Naive thymus-derived CD4-positive, alpha-beta T cell (primary cell): ENCODE data around the gene DENND4A. TPM values are rescaled to one million over a fixed set of nuclear protein-coding genes. Genes with fewer than 3 reads are reported as not detected.

Source experiments
- ATAC-seq: fragments of 150-1000 bp; cut with Tn5 transposase; 2 replicates; pipeline ENCODE4 v1.10.0; 2021; ENCODE audit warnings: mild to moderate bottlenecking, moderate library complexity
- CTCF ChIA-PET: fragments of 350-600 bp; sonication (Branson Sonifier 250); formaldehyde crosslinking; loops from one replicate; lab custom pipeline; 2021; ENCODE audit warnings: antibody characterized with exemption; lab: Charles Lee
- POLR2A ChIA-PET: fragments of 350-600 bp; sonication (Branson Sonifier 250); formaldehyde crosslinking; loops from one replicate; lab custom pipeline; 2021; ENCODE audit warnings: antibody characterized with exemption, inconsistent platforms; lab: Charles Lee
- DNase-seq, 9 donors: peaks; one replicate each; pipeline versions ENCODE4 v3.0.0 to v3.0.0-alpha.2; 2020 to 2022; ENCODE audit warnings: mixed read lengths in 1 of 9
- H3K27ac ChIP-seq: one replicate; pipeline ENCODE4 v1.7.0; 2013; ENCODE audit warnings: mild to moderate bottlenecking, low read depth, low read length, moderate library complexity
- H3K27me3 ChIP-seq, 2 donors: one replicate each; pipeline ENCODE4 v1.7.0; 2013; ENCODE audit warnings: low read length in 2 of 2, mild to moderate bottlenecking in 2 of 2, moderate library complexity in 2 of 2; ENCODE audit not compliant: control insufficient read depth in 2 of 2, insufficient read depth in 2 of 2
- H3K36me3 ChIP-seq, 3 experiments: 1 replicate in 2 of 3; 2 replicates in 1 of 3; pipeline ENCODE4 v1.7.0; 2013; ENCODE audit warnings: low read length in 3 of 3, mild to moderate bottlenecking in 3 of 3, moderate library complexity in 1 of 3; ENCODE audit not compliant: insufficient read depth in 3 of 3, control insufficient read depth in 2 of 3
- H3K4me1 ChIP-seq, 2 donors: one replicate each; pipeline ENCODE4 v1.7.0; 2013; ENCODE audit warnings: low read length in 2 of 2, mild to moderate bottlenecking in 2 of 2, moderate library complexity in 1 of 2; ENCODE audit not compliant: control insufficient read depth in 2 of 2, insufficient read depth in 2 of 2
- H3K4me3 ChIP-seq: 2 replicates; pipeline ENCODE4 v1.7.0; 2013; ENCODE audit warnings: mild to moderate bottlenecking, low read length
- H3K9me3 ChIP-seq, 3 experiments: 1 replicate in 2 of 3; 2 replicates in 1 of 3; pipeline ENCODE4 v1.7.0; 2013; ENCODE audit warnings: low read length in 3 of 3; ENCODE audit not compliant: control insufficient read depth in 2 of 3
- H3K27ac Mint-ChIP-seq, 9 donors: one replicate each; pipeline ENCODE4 v1.8.0; 2020 to 2022; ENCODE audit warnings: mixed read lengths in 9 of 9, mild to moderate bottlenecking in 8 of 9, moderate library complexity in 5 of 9, inconsistent platforms in 2 of 9
- H3K27me3 Mint-ChIP-seq, 5 donors: one replicate each; pipeline ENCODE4 v1.8.0; 2021 to 2022; ENCODE audit warnings: mixed read lengths in 5 of 5, mild to moderate bottlenecking in 1 of 5
- H3K36me3 Mint-ChIP-seq, 5 donors: one replicate each; pipeline ENCODE4 v1.8.0; 2020 to 2022; ENCODE audit warnings: mixed read lengths in 5 of 5, mild to moderate bottlenecking in 3 of 5, inconsistent platforms in 1 of 5
- H3K4me1 Mint-ChIP-seq, 7 donors: one replicate each; pipeline ENCODE4 v1.8.0; 2020 to 2022; ENCODE audit warnings: mixed read lengths in 7 of 7, mild to moderate bottlenecking in 3 of 7, inconsistent platforms in 1 of 7
- H3K4me3 Mint-ChIP-seq, 10 donors: one replicate each; pipeline ENCODE4 v1.8.0; 2020 to 2022; ENCODE audit warnings: mild to moderate bottlenecking in 10 of 10, mixed read lengths in 10 of 10, moderate library complexity in 6 of 10, inconsistent platforms in 2 of 10
- H3K9me3 Mint-ChIP-seq, 11 donors: one replicate each; pipeline ENCODE4 v1.8.0; 2020 to 2022; ENCODE audit warnings: mixed read lengths in 11 of 11, mild to moderate bottlenecking in 4 of 11, inconsistent platforms in 1 of 11, moderate library complexity in 1 of 11
- intact Hi-C, 2 donors: fragments of 100-400 bp; cut with micrococcal nuclease; formaldehyde crosslinking; loops; one replicate each; pipeline ENCODE4 v1.15.1; 2023
- polyA plus RNA-seq, 2 donors: library from polyadenylated mRNA; unstranded; fragments of 300-500 nt; fragmentation: Illumina TruSeq; gene quantifications; one replicate each; pipeline ENCODE4 v1.2.3, GENCODE V29; 2021
- total RNA-seq, 6 experiments: library from RNA in 5 of 6; stranded (reverse) in 5 of 6; gene quantifications; 1 replicate in 5 of 6; 2 replicates in 1 of 6; pipeline ENCODE4 v1.2.3 and lab custom pipeline; 2021 to 2026

The DENND4A gene
- total and polyA plus RNA-seq, 7 experiments from 2014 or later = 14.1 to 67.9 (median 59.1) TPM

GRCh38 chr15:65631503-65631902, 160.6 kb downstream of the DENND4A start:
- H3K4me1 ChIP-seq = peaks cover 0 to 7% of the 10 kb centered on the region in 2 donors
- H3K27ac ChIP-seq = no peak overlapping the region
- H3K4me3 ChIP-seq = peak overlapping the region; percentile 14
- H3K27me3 Mint-ChIP-seq = no peaks in the 10 kb centered on the region
- H3K36me3 ChIP-seq = no peaks in the 10 kb centered on the region
- H3K4me1 Mint-ChIP-seq = peaks cover 0 to 15% (median 0%) of the 10 kb centered on the region in 7 donors
- H3K9me3 Mint-ChIP-seq = peaks cover 0 to 2% (median 0%) of the 10 kb centered on the region in 11 donors
- no peak for ATAC-seq
- H3K9me3 ChIP-seq = no peaks in the 10 kb centered on the region
- intact Hi-C loops = loop anchor here in 1 of 2 donors (10.0 kb wide), 1 partner anchor 453 kb away; no protein-coding TSS in a partner anchor
- H3K27ac Mint-ChIP-seq = no peak overlapping the region
- H3K36me3 Mint-ChIP-seq = peaks cover 0 to 25% (median 6%) of the 10 kb centered on the region in 5 donors
- H3K27me3 ChIP-seq = no peaks in the 10 kb centered on the region
- H3K4me3 Mint-ChIP-seq = no peak overlapping the region
- ChIA-PET CTCF (interaction anchor here (0.6 to 1.7 kb wide), 3 partner anchors 9 to 286 kb away, joined by 3 to 4 read pairs (median 4); no protein-coding TSS in a partner anchor), POLR2A (no interaction called here)
- DNase-seq = no peak

DNA sequence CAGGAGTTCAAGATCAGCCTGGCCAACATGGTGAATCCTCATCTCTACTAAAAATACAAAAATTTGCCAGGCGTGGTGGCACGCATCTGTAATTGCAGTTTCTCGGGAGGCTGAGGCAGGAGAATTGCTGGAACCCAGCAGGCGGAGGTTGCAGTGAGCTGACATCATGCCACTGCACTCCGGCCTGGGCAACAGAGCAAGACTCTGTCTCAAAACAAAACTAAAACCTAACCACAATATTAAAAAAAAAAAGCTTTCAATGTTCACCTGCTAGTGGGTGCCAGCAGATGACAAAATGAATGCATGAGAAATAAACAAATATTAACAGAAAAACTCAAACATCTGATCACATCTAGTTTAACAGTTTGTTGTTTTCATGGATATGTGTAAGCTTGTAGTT, 161.3 kb downstream of the DENND4A start:
- H3K4me3 Mint-ChIP-seq = no peak overlapping the region
- peaks cover 0 to 2% (median 0%) of the 10 kb centered on the region in 11 donors for H3K9me3 Mint-ChIP-seq
- Histone ChIP-seq H3K4me1 (peaks cover 0 to 7% of the 10 kb centered on the region in 2 donors), H3K27ac (no peak overlapping the region), H3K27me3 (no peaks in the 10 kb centered on the region), H3K4me3 (no peak overlapping the region), H3K9me3 (no peaks in the 10 kb centered on the region), H3K36me3 (no peaks in the 10 kb centered on the region)
- peaks cover 0 to 15% (median 0%) of the 10 kb centered on the region in 7 donors for H3K4me1 Mint-ChIP-seq
- ATAC-seq = no peak
- no peak overlapping the region for H3K27ac Mint-ChIP-seq
- no peaks in the 10 kb centered on the region for H3K27me3 Mint-ChIP-seq
- DNase-seq = no peak
- peaks cover 0 to 27% (median 10%) of the 10 kb centered on the region in 5 donors for H3K36me3 Mint-ChIP-seq
- ChIA-PET POLR2A (no interaction called here), CTCF (interaction anchor here (0.7 to 1.7 kb wide), 2 partner anchors 11 to 287 kb away, joined by 4 read pairs; no protein-coding TSS in a partner anchor)
- intact Hi-C loops = loop anchor here in 1 of 2 donors (10.0 kb wide), 1 partner anchor 454 kb away; no protein-coding TSS in a partner anchor

- Histone ChIP-seq H3K27ac (no peak overlapping the region), H3K9me3 (no peaks in the 10 kb centered on the region), H3K4me1 (peaks cover 0 to 7% of the 10 kb centered on the region in 2 donors), H3K36me3 (no peaks in the 10 kb centered on the region), H3K27me3 (no peaks in the 10 kb centered on the region), H3K4me3 (no peak overlapping the region)
- ChIA-PET CTCF (no interaction called here), POLR2A (no interaction called here)
- H3K4me1 Mint-ChIP-seq = peaks cover 0 to 15% (median 0%) of the 10 kb centered on the region in 7 donors
- peaks cover 0 to 2% (median 0%) of the 10 kb centered on the region in 11 donors for H3K9me3 Mint-ChIP-seq
- DNase-seq (no peak), ATAC-seq (no peak)
- intact Hi-C loops = no loop called here
- no peak overlapping the region for H3K27ac Mint-ChIP-seq
- no peaks in the 10 kb centered on the region for H3K27me3 Mint-ChIP-seq
- no peak overlapping the region for H3K4me3 Mint-ChIP-seq
- H3K36me3 Mint-ChIP-seq = peaks cover 0 to 37% (median 17%) of the 10 kb centered on the region in 5 donors
Measured at GRCh38 chr15:65629548-65629947, 162.5 kb downstream of the DENND4A start.

- no peaks in the 10 kb centered on the region for H3K9me3 Mint-ChIP-seq
- no peak for DNase-seq
- H3K4me3 ChIP-seq = no peak overlapping the region
- no peak for ATAC-seq
- H3K4me1 ChIP-seq = peaks cover 0 to 7% of the 10 kb centered on the region in 2 donors
- ChIA-PET POLR2A (no interaction called here), CTCF (no interaction called here)
- intact Hi-C loops = no loop called here
- H3K27me3 ChIP-seq = no peaks in the 10 kb centered on the region
- no peaks in the 10 kb centered on the region for H3K27me3 Mint-ChIP-seq
- no peak overlapping the region for H3K4me3 Mint-ChIP-seq
- peaks cover 0 to 11% (median 0%) of the 10 kb centered on the region in 7 donors for H3K4me1 Mint-ChIP-seq
- H3K36me3 Mint-ChIP-seq = peaks cover 0 to 34% (median 16%) of the 10 kb centered on the region in 5 donors
- no peaks in the 10 kb centered on the region for H3K36me3 ChIP-seq
- H3K9me3 ChIP-seq = no peaks in the 10 kb centered on the region
- no peak overlapping the region for H3K27ac Mint-ChIP-seq
- no peak overlapping the region for H3K27ac ChIP-seq
Measured at GRCh38 chr15:65626856-65627255, 165.2 kb downstream of the DENND4A start.

GRCh38 chr15:65623103-65623502, 169.0 kb downstream of the DENND4A start:
- ChIA-PET POLR2A (no interaction called here), CTCF (no interaction called here)
- Mint-ChIP-seq H3K4me3 (no peak overlapping the region), H3K4me1 (peaks cover 0 to 3% (median 0%) of the 10 kb centered on the region in 7 donors), H3K36me3 (peaks cover 0 to 40% (median 16%) of the 10 kb centered on the region in 5 donors), H3K9me3 (no peaks in the 10 kb centered on the region), H3K27me3 (no peaks in the 10 kb centered on the region), H3K27ac (no peak overlapping the region)
- DNase-seq (no peak), ATAC-seq (no peak)
- H3K27me3 ChIP-seq = no peaks in the 10 kb centered on the region
- H3K36me3 ChIP-seq = no peaks in the 10 kb centered on the region
- no peaks in the 10 kb centered on the region for H3K9me3 ChIP-seq
- no peak overlapping the region for H3K4me3 ChIP-seq
- no peak overlapping the region for H3K27ac ChIP-seq
- intact Hi-C loops = no loop called here
- H3K4me1 ChIP-seq = no peaks in the 10 kb centered on the region

- Histone ChIP-seq H3K4me3 (no peak within 1 kb of the TSS), H3K36me3 (no peaks in the 10 kb centered on the region), H3K9me3 (no peaks in the 10 kb centered on the region), H3K27ac (no peak within 1 kb of the TSS), H3K27me3 (no peaks in the 10 kb centered on the region), H3K4me1 (no peaks in the 10 kb centered on the region)
- Mint-ChIP-seq H3K4me3 (no peak within 1 kb of the TSS), H3K9me3 (no peaks in the 10 kb centered on the region), H3K36me3 (peaks cover 0 to 42% (median 16%) of the 10 kb centered on the region in 5 donors), H3K27ac (peak within 1 kb of the TSS in 2 of 9 donors; percentile 22 to 30), H3K4me1 (peaks cover 0 to 3% (median 0%) of the 10 kb centered on the region in 7 donors), H3K27me3 (no peaks in the 10 kb centered on the region)
- ChIA-PET POLR2A (no interaction called here), CTCF (no interaction called here)
- intact Hi-C loops = no loop called here
- ATAC-seq (no peak), DNase-seq (no peak)
Measured at GRCh38 chr15:65621638-65622037, 170.5 kb downstream of the DENND4A start, which contains the start of gene SLC24A1. SLC24A1 (plus strand) TSS chr15:65621938; CDS start chr15:65624081, 2,143 bp downstream.

GRCh38 chr15:65620833-65621232, 171.3 kb downstream of the DENND4A start:
- Mint-ChIP-seq H3K36me3 (peaks cover 2 to 38% (median 14%) of the 10 kb centered on the region in 5 donors), H3K27me3 (peaks cover 0 to 2% (median 0%) of the 10 kb centered on the region in 5 donors), H3K4me3 (no peak overlapping the region), H3K9me3 (no peaks in the 10 kb centered on the region), H3K4me1 (peaks cover 0 to 2% (median 0%) of the 10 kb centered on the region in 7 donors), H3K27ac (peak overlapping the region in 1 of 9 donors; percentile 30)
- Histone ChIP-seq H3K9me3 (no peaks in the 10 kb centered on the region), H3K4me1 (no peaks in the 10 kb centered on the region), H3K36me3 (no peaks in the 10 kb centered on the region), H3K27ac (no peak overlapping the region), H3K4me3 (no peak overlapping the region), H3K27me3 (no peaks in the 10 kb centered on the region)
- ATAC-seq = no peak
- intact Hi-C loops = no loop called here
- ChIA-PET POLR2A (no interaction called here), CTCF (no interaction called here)
- DNase-seq = no peak
